Mammary epithelial cell (primary cell): ENCODE data around the gene RHOBTB1.

Experiments used
- EZH2 ChIP-seq: IDR thresholded peaks from 2 replicates; pipeline ENCODE4 v1.6.1; 2012; ENCODE audit warnings: low read length, inconsistent platforms, borderline replicate concordance
- TF ChIP-seq, protein P1 (sequence below), 2 donors: IDR thresholded peaks in 1 of 2; conservative IDR thresholded peaks in 1 of 2; 2 replicates each; pipeline ENCODE4 v1.5.1; 2011 to 2012; ENCODE audit warnings: inconsistent platforms in 2 of 2, low read length in 2 of 2, mild to moderate bottlenecking in 2 of 2, control low read depth in 1 of 2, low read depth in 1 of 2; ENCODE audit not compliant: insufficient read depth in 1 of 2; ENCODE audit errors: extremely low read depth in 1 of 2

DNA sequence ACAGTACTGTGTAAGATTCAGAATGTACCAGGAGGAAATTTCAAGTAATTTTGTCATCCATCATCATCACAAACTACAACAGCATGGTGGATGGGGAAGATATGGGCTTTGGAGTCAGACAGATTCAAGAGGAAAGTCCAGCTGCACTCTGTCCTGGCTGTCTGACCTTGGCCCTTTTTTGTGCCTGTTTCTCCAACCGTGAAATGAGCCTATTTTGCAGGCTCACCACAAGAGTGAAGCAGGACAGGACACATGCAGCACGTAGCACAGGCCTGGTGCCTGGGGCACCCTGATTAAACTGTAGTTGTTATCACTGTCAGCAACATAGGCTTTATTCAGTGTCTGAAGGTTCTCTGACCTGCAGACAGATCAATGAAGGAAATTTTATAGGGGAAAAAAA, 37.6 kb downstream of the RHOBTB1 start:
- TF ChIP-seq, protein P1, sequence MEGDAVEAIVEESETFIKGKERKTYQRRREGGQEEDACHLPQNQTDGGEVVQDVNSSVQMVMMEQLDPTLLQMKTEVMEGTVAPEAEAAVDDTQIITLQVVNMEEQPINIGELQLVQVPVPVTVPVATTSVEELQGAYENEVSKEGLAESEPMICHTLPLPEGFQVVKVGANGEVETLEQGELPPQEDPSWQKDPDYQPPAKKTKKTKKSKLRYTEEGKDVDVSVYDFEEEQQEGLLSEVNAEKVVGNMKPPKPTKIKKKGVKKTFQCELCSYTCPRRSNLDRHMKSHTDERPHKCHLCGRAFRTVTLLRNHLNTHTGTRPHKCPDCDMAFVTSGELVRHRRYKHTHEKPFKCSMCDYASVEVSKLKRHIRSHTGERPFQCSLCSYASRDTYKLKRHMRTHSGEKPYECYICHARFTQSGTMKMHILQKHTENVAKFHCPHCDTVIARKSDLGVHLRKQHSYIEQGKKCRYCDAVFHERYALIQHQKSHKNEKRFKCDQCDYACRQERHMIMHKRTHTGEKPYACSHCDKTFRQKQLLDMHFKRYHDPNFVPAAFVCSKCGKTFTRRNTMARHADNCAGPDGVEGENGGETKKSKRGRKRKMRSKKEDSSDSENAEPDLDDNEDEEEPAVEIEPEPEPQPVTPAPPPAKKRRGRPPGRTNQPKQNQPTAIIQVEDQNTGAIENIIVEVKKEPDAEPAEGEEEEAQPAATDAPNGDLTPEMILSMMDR (conservative IDR thresholded peaks at IDR 0.05 in 1 of 2, IDR thresholded peaks at IDR 0.05 in 1 of 2; ENCODE audit: extremely low read depth in 1 of 2, insufficient read depth in 1 of 2, low read depth in 1 of 2, low read length in 2 of 2), result no peak
- no peak for TF ChIP-seq EZH2
